ENCODE measurements around the gene CSNK2A3.

Gene CSNK2A3

GRCh38 chr11:11380340-11380739, 27.3 kb upstream of the CSNK2A3 start:
- Histone ChIP-seq H3K27ac (ENCODE audit: low read depth, low read length, severe bottlenecking) (no peak overlapping the region), H3K36me3 (ENCODE audit: control insufficient read depth, insufficient read depth, low read length) (no peaks in the 10 kb centered on the region)
- 90% methylated on average over 1 of the region's 2 CpGs; no CpG with 5 or more reads in 1 of the 2 experiments for WGBS, 2 experiments (ENCODE audit: insufficient coverage in 2 of 2)

GRCh38 chr11:11379661-11380060, 26.6 kb upstream of the CSNK2A3 start:
- 95 to 100% methylated on average over 1 to 2 of the region's 3 CpGs for WGBS, 2 experiments (ENCODE audit: insufficient coverage in 2 of 2)
- Histone ChIP-seq H3K4me1 (ENCODE audit: control insufficient read depth, insufficient read depth, low read length, poor library complexity, severe bottlenecking) (no peaks in the 10 kb centered on the region), H3K27ac (ENCODE audit: low read depth, low read length, severe bottlenecking) (no peak overlapping the region), H3K36me3 (ENCODE audit: control insufficient read depth, insufficient read depth, low read length) (no peaks in the 10 kb centered on the region), H3K4me3 (ENCODE audit: extremely low read depth, insufficient read depth, low read length, poor library complexity, severe bottlenecking) (no peak overlapping the region), H3K9me3 (ENCODE audit: control insufficient read depth, low read length) (no peaks in the 10 kb centered on the region)

More at GRCh38 chr11:11380340-11380739, 27.3 kb upstream of the CSNK2A3 start:
- H3K4me3 ChIP-seq (ENCODE audit: extremely low read depth, insufficient read depth, low read length, poor library complexity, severe bottlenecking) = no peak overlapping the region
- no peaks in the 10 kb centered on the region for H3K9me3 ChIP-seq (ENCODE audit: control insufficient read depth, low read length)
- no peaks in the 10 kb centered on the region for H3K4me1 ChIP-seq (ENCODE audit: control insufficient read depth, insufficient read depth, low read length, poor library complexity, severe bottlenecking)

GRCh38 chr11:11378184-11378940, 25.3 kb upstream of the CSNK2A3 start:
- H3K27ac ChIP-seq (ENCODE audit: low read depth, low read length, severe bottlenecking) = no peak overlapping the region
- WGBS, 2 experiments (ENCODE audit: insufficient coverage in 2 of 2) = 78 to 82% methylated on average over 4 to 7 of the region's 8 CpGs
- H3K36me3 ChIP-seq (ENCODE audit: control insufficient read depth, insufficient read depth, low read length) = no peaks in the 10 kb centered on the region
- no peaks in the 10 kb centered on the region for H3K9me3 ChIP-seq (ENCODE audit: control insufficient read depth, low read length)
- no peak overlapping the region for H3K4me3 ChIP-seq (ENCODE audit: extremely low read depth, insufficient read depth, low read length, poor library complexity, severe bottlenecking)
- H3K4me1 ChIP-seq (ENCODE audit: control insufficient read depth, insufficient read depth, low read length, poor library complexity, severe bottlenecking) = no peaks in the 10 kb centered on the region

- H3K4me3 ChIP-seq (ENCODE audit: extremely low read depth, insufficient read depth, low read length, poor library complexity, severe bottlenecking) = no peak overlapping the region
- no peaks in the 10 kb centered on the region for H3K9me3 ChIP-seq (ENCODE audit: control insufficient read depth, low read length)
- H3K27ac ChIP-seq (ENCODE audit: low read depth, low read length, severe bottlenecking) = no peak overlapping the region
- 90 to 92% methylated on average over 4 of the region's 7 CpGs for WGBS, 2 experiments (ENCODE audit: insufficient coverage in 2 of 2)
- no peaks in the 10 kb centered on the region for H3K4me1 ChIP-seq (ENCODE audit: control insufficient read depth, insufficient read depth, low read length, poor library complexity, severe bottlenecking)
- no peaks in the 10 kb centered on the region for H3K36me3 ChIP-seq (ENCODE audit: control insufficient read depth, insufficient read depth, low read length)
Observed at GRCh38 chr11:11374358-11375148, 21.5 kb upstream of the CSNK2A3 start.

GRCh38 chr11:11373934-11374333, 20.9 kb upstream of the CSNK2A3 start:
- WGBS, 2 experiments (ENCODE audit: insufficient coverage in 2 of 2) = 33 to 77% methylated on average over 1 to 4 of the region's 5 CpGs
- H3K4me1 ChIP-seq (ENCODE audit: control insufficient read depth, insufficient read depth, low read length, poor library complexity, severe bottlenecking) = no peaks in the 10 kb centered on the region
- no peaks in the 10 kb centered on the region for H3K36me3 ChIP-seq (ENCODE audit: control insufficient read depth, insufficient read depth, low read length)
- no peak overlapping the region for H3K27ac ChIP-seq (ENCODE audit: low read depth, low read length, severe bottlenecking)
- H3K9me3 ChIP-seq (ENCODE audit: control insufficient read depth, low read length) = no peaks in the 10 kb centered on the region
- no peak overlapping the region for H3K4me3 ChIP-seq (ENCODE audit: extremely low read depth, insufficient read depth, low read length, poor library complexity, severe bottlenecking)

GRCh38 chr11:11372461-11372860, 19.4 kb upstream of the CSNK2A3 start:
- Histone ChIP-seq H3K27ac (ENCODE audit: low read depth, low read length, severe bottlenecking) (no peak overlapping the region), H3K4me1 (ENCODE audit: control insufficient read depth, insufficient read depth, low read length, poor library complexity, severe bottlenecking) (no peaks in the 10 kb centered on the region), H3K9me3 (ENCODE audit: control insufficient read depth, low read length) (no peaks in the 10 kb centered on the region), H3K36me3 (ENCODE audit: control insufficient read depth, insufficient read depth, low read length) (no peaks in the 10 kb centered on the region), H3K4me3 (ENCODE audit: extremely low read depth, insufficient read depth, low read length, poor library complexity, severe bottlenecking) (no peak overlapping the region)
- 92 to 94% methylated on average over 5 of the region's 8 CpGs for WGBS, 2 experiments (ENCODE audit: insufficient coverage in 2 of 2)

- Histone ChIP-seq H3K36me3 (ENCODE audit: control insufficient read depth, insufficient read depth, low read length) (no peaks in the 10 kb centered on the region), H3K9me3 (ENCODE audit: control insufficient read depth, low read length) (no peaks in the 10 kb centered on the region), H3K4me1 (ENCODE audit: control insufficient read depth, insufficient read depth, low read length, poor library complexity, severe bottlenecking) (no peaks in the 10 kb centered on the region), H3K27ac (ENCODE audit: low read depth, low read length, severe bottlenecking) (no peak overlapping the region), H3K4me3 (ENCODE audit: extremely low read depth, insufficient read depth, low read length, poor library complexity, severe bottlenecking) (no peak overlapping the region)
- 82 to 94% methylated on average over 5 to 6 of the region's 6 CpGs for WGBS, 2 experiments (ENCODE audit: insufficient coverage in 2 of 2)
Observed at GRCh38 chr11:11370962-11371303, 17.9 kb upstream of the CSNK2A3 start.

GRCh38 chr11:11370255-11370961, 17.4 kb upstream of the CSNK2A3 start:
- no peaks in the 10 kb centered on the region for H3K36me3 ChIP-seq (ENCODE audit: control insufficient read depth, insufficient read depth, low read length)
- H3K9me3 ChIP-seq (ENCODE audit: control insufficient read depth, low read length) = no peaks in the 10 kb centered on the region
- H3K4me1 ChIP-seq (ENCODE audit: control insufficient read depth, insufficient read depth, low read length, poor library complexity, severe bottlenecking) = no peaks in the 10 kb centered on the region
- H3K4me3 ChIP-seq (ENCODE audit: extremely low read depth, insufficient read depth, low read length, poor library complexity, severe bottlenecking) = no peak overlapping the region
- no peak overlapping the region for H3K27ac ChIP-seq (ENCODE audit: low read depth, low read length, severe bottlenecking)
- 63 to 85% methylated on average over 2 to 5 of the region's 8 CpGs for WGBS, 2 experiments (ENCODE audit: insufficient coverage in 2 of 2)

GRCh38 chr11:11366793-11367192, 13.7 kb upstream of the CSNK2A3 start:
- H3K27ac ChIP-seq (ENCODE audit: low read depth, low read length, severe bottlenecking) = no peak overlapping the region
- H3K9me3 ChIP-seq (ENCODE audit: control insufficient read depth, low read length) = no peaks in the 10 kb centered on the region
- no peaks in the 10 kb centered on the region for H3K36me3 ChIP-seq (ENCODE audit: control insufficient read depth, insufficient read depth, low read length)
- H3K4me1 ChIP-seq (ENCODE audit: control insufficient read depth, insufficient read depth, low read length, poor library complexity, severe bottlenecking) = no peaks in the 10 kb centered on the region
- H3K4me3 ChIP-seq (ENCODE audit: extremely low read depth, insufficient read depth, low read length, poor library complexity, severe bottlenecking) = no peak overlapping the region
- WGBS, 2 experiments (ENCODE audit: insufficient coverage in 2 of 2) = no CpG with 5 or more reads among the region's 1 CpG

GRCh38 chr11:11363674-11364073, 10.6 kb upstream of the CSNK2A3 start:
- no peaks in the 10 kb centered on the region for H3K36me3 ChIP-seq (ENCODE audit: control insufficient read depth, insufficient read depth, low read length)

More at GRCh38 chr11:11363674-11364073, 10.6 kb upstream of the CSNK2A3 start:
- Histone ChIP-seq H3K4me1 (ENCODE audit: control insufficient read depth, insufficient read depth, low read length, poor library complexity, severe bottlenecking) (no peaks in the 10 kb centered on the region), H3K9me3 (ENCODE audit: control insufficient read depth, low read length) (no peaks in the 10 kb centered on the region), H3K27ac (ENCODE audit: low read depth, low read length, severe bottlenecking) (no peak overlapping the region), H3K4me3 (ENCODE audit: extremely low read depth, insufficient read depth, low read length, poor library complexity, severe bottlenecking) (no peak overlapping the region)
